Measurements from ENCODE around the gene ANKRD63. TPM values are rescaled to one million over a fixed set of nuclear protein-coding genes. Genes with fewer than 3 reads are reported as not detected.

The ANKRD63 gene
- total RNA-seq, 4 donors from 2014 or later: not detected

DNA sequence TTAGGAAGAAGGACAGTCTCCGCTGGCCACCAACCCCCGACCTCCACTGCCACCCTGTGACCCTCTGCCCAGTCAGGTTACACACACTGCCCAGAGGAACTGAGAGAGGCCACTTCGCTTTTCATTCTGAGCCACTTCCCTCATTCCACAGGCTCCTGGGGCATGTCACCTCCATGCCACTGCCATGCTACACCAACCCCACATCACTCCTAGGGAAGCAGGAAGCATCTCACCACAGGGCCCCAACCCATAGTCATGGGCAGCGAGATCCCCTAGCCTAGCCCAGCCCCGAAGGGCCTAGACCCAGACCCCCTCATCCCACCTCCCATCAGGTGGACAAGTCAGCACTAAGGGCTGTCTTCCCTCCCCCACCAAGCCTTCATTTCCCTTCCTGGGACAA, 23.5 kb upstream of the ANKRD63 start:
- H3K9me3 ChIP-seq: no peaks in the 10 kb centered on the region
- peaks cover 0 to 12% (median 7%) of the 10 kb centered on the region in 4 donors for H3K4me1 ChIP-seq
- H3K27ac ChIP-seq: peak overlapping the region in 3 of 4 donors; percentile 83 to 92 (median 86)
- DNase-seq: no peak
- peak overlapping the region; percentile 36 to 58 (median 50) for H3K4me3 ChIP-seq
- H3K27me3 ChIP-seq: no peaks in the 10 kb centered on the region
- no peaks in the 10 kb centered on the region for H3K36me3 ChIP-seq
- TF ChIP-seq POLR2A (IDR thresholded peaks at IDR 0.05): no peak
- TF ChIP-seq, protein P1, sequence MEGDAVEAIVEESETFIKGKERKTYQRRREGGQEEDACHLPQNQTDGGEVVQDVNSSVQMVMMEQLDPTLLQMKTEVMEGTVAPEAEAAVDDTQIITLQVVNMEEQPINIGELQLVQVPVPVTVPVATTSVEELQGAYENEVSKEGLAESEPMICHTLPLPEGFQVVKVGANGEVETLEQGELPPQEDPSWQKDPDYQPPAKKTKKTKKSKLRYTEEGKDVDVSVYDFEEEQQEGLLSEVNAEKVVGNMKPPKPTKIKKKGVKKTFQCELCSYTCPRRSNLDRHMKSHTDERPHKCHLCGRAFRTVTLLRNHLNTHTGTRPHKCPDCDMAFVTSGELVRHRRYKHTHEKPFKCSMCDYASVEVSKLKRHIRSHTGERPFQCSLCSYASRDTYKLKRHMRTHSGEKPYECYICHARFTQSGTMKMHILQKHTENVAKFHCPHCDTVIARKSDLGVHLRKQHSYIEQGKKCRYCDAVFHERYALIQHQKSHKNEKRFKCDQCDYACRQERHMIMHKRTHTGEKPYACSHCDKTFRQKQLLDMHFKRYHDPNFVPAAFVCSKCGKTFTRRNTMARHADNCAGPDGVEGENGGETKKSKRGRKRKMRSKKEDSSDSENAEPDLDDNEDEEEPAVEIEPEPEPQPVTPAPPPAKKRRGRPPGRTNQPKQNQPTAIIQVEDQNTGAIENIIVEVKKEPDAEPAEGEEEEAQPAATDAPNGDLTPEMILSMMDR (IDR thresholded peaks at IDR 0.05): no peak

DNA sequence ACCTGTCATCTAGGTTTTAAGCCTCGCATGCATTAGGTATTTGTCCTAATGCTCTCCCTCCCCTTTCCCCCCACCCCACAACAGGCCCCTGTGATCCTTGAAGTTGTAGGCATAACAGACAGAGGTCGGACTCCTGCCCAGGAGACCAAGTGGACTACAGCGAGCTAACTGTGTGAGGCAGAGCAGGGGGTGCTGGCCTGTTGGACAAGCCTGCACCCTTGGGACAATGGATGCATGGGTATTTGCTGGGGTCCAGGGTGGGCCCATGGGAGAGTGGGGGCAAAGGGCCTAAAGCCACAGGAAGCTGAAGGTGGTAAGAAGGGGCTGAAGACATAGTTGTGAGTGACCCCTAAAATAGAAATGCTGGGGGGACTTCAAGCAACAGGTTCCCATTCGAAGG, 22.4 kb upstream of the ANKRD63 start:
- H3K4me1 ChIP-seq: peaks cover 0 to 12% (median 7%) of the 10 kb centered on the region in 4 donors
- H3K4me3 ChIP-seq: no peak overlapping the region
- H3K9me3 ChIP-seq: no peaks in the 10 kb centered on the region
- no peak overlapping the region for H3K27ac ChIP-seq
- no peak for DNase-seq
- no peak for TF ChIP-seq POLR2A (IDR thresholded peaks at IDR 0.05)
- TF ChIP-seq, protein P1 (IDR thresholded peaks at IDR 0.05): no peak
- no peaks in the 10 kb centered on the region for H3K36me3 ChIP-seq
- H3K27me3 ChIP-seq: no peaks in the 10 kb centered on the region

DNA sequence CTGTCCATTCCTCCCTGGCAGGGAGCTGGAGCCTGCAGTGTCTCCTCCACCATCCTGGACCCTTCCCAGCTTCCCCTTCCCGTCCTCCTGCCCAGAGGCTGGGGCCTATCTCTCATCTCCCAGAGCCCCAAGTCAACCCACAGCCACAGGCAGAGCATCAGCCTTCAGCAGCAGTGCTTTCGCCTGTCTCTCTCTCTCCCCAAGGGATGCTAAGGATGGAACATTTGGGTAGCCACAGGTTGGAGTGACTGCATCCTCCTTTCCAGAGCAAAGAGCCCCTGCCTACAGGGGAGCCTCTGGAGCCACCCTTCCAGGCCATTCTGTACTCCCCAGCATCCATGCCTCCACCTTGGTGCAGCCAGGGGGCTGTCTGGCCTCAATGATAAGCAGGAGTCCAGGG, 20.7 kb upstream of the ANKRD63 start:
- no peak for TF ChIP-seq POLR2A (IDR thresholded peaks at IDR 0.05)
- TF ChIP-seq, protein P1 (IDR thresholded peaks at IDR 0.05): no peak
- H3K27me3 ChIP-seq: no peaks in the 10 kb centered on the region
- DNase-seq: no peak
- H3K4me3 ChIP-seq: no peak overlapping the region
- H3K36me3 ChIP-seq: no peaks in the 10 kb centered on the region
- peaks cover 0 to 3% (median 0%) of the 10 kb centered on the region in 4 donors for H3K9me3 ChIP-seq
- no peak overlapping the region for H3K27ac ChIP-seq
- peaks cover 0 to 6% (median 2%) of the 10 kb centered on the region in 4 donors for H3K4me1 ChIP-seq

DNA sequence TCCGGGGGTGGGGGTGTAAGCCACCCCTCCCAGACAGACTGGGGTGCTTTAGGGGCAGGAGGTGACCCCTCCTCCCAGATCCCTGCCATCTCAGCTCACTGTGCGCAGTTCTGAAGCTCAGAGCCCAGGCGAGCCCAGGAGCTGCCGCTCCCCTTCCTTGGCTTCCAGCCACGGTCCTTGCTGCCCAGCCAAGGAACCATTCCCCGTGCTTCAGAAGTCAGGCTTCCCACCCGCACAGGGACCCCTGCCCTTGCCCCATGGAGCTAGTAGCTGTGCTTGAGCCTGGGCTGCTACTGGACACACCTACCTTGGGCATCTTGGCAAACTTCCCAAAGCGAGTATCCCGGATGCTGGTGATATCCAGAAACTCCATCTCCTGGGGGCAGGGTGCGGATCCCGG, 20.1 kb upstream of the ANKRD63 start:
- H3K4me3 ChIP-seq: no peak overlapping the region
- no peak for TF ChIP-seq POLR2A (IDR thresholded peaks at IDR 0.05)
- TF ChIP-seq, protein P1 (IDR thresholded peaks at IDR 0.05): no peak
- no peaks in the 10 kb centered on the region for H3K36me3 ChIP-seq
- H3K27ac ChIP-seq: no peak overlapping the region
- no peaks in the 10 kb centered on the region for H3K27me3 ChIP-seq
- H3K9me3 ChIP-seq: peaks cover 0 to 3% (median 0%) of the 10 kb centered on the region in 4 donors
- peaks cover 0 to 6% (median 0%) of the 10 kb centered on the region in 4 donors for H3K4me1 ChIP-seq
- peak in 1 of 3 donors; percentile 30 for DNase-seq

DNA sequence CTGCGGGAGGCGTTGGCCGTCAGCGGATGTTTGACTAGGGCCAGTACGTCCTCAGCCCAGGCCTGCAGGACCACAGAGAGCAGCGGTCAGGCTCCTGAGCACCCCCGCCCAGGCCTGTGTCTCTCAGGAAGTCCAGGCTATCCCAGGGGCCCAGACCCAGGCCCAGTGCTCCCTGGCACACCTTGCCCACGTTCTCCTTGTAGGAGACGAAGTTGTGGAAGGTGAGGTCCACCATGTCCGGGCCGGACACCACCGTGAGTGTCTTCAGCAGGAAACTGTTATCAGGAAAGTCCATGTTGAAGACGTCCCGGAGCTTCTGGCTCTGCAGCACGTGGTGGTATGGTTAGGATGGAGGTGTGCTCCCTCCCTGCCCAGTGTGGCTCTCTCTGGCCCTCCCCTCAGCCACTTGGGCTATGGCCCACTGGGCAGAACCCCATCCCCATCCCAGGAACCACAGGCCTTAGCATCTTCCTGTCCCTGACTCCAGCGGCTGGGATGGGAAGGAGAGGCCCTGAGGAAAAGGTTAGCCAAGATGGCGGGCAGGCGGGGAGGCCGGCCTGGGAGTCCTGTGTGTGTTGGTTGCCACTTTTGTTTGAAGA, 19.5 kb upstream of the ANKRD63 start:
- H3K9me3 ChIP-seq: peaks cover 0 to 3% (median 0%) of the 10 kb centered on the region in 4 donors
- no peak for TF ChIP-seq POLR2A (IDR thresholded peaks at IDR 0.05)
- TF ChIP-seq, protein P1 (IDR thresholded peaks at IDR 0.05): no peak
- no peaks in the 10 kb centered on the region for H3K27me3 ChIP-seq
- peak in 1 of 3 donors; percentile 30 for DNase-seq
- no peak overlapping the region for H3K4me3 ChIP-seq
- no peak overlapping the region for H3K27ac ChIP-seq
- no peaks in the 10 kb centered on the region for H3K36me3 ChIP-seq
- peaks cover 0 to 2% (median 0%) of the 10 kb centered on the region in 4 donors for H3K4me1 ChIP-seq

Measured in Peyer's patch (tissue), 4 donors.